Activated gamma-delta T cell (primary cell): ENCODE data around the gene WDR7.
"Not testable (repeated sequence)": the region's sequence is repeated elsewhere in the genome, so short reads cannot be mapped to it uniquely, and the experiment has no call there.

Source experiments
- DNase-seq: peaks from one replicate; lab custom pipeline; 2025; lab: John Stamatoyannopoulos, UW

Gene WDR7

GRCh38 chr18:56654280-56654679, 3.1 kb downstream of the WDR7 start:
- DNase-seq: not testable (repeated sequence)

- DNase-seq: no peak
These were observed 7.1 kb downstream of the WDR7 start for GRCh38 chr18:56658261-56658660.

GRCh38 chr18:56659111-56659510, 8.0 kb downstream of the WDR7 start:
- no peak for DNase-seq

- no peak for DNase-seq
These were observed 9.5 kb downstream of the WDR7 start for GRCh38 chr18:56660655-56661054.

- DNase-seq: no peak
These were observed 10.4 kb downstream of the WDR7 start for GRCh38 chr18:56661360-56662062.

GRCh38 chr18:56662063-56662408, 10.9 kb downstream of the WDR7 start:
- no peak for DNase-seq

GRCh38 chr18:56662502-56662901, 11.3 kb downstream of the WDR7 start:
- no peak for DNase-seq

- DNase-seq: no peak
These were observed 11.7 kb downstream of the WDR7 start for GRCh38 chr18:56662902-56663301.

- DNase-seq: no peak
These were observed 21.2 kb downstream of the WDR7 start for GRCh38 chr18:56672391-56672790.

- no peak for DNase-seq
These were observed 21.8 kb downstream of the WDR7 start for GRCh38 chr18:56672981-56673380.

GRCh38 chr18:56676639-56677038, 25.5 kb downstream of the WDR7 start:
- DNase-seq: no peak

GRCh38 chr18:56678836-56679565, 27.8 kb downstream of the WDR7 start:
- DNase-seq: no peak

GRCh38 chr18:56684277-56684676, 33.1 kb downstream of the WDR7 start:
- DNase-seq: no peak

GRCh38 chr18:56691530-56691929, 40.4 kb downstream of the WDR7 start:
- no peak for DNase-seq

GRCh38 chr18:56696966-56697365, 45.8 kb downstream of the WDR7 start:
- no peak for DNase-seq

- DNase-seq: no peak
These were observed 51.8 kb downstream of the WDR7 start for GRCh38 chr18:56702946-56703345.

- DNase-seq: no peak
These were observed 58.3 kb downstream of the WDR7 start for GRCh38 chr18:56709463-56709862.

- no peak for DNase-seq
These were observed 60.7 kb downstream of the WDR7 start for GRCh38 chr18:56711708-56712445.

- no peak for DNase-seq
These were observed 61.6 kb downstream of the WDR7 start for GRCh38 chr18:56712761-56713160.

- DNase-seq: no peak
These were observed 64.0 kb downstream of the WDR7 start for GRCh38 chr18:56715121-56715520.

GRCh38 chr18:56716692-56717146, 65.6 kb downstream of the WDR7 start:
- no peak for DNase-seq

- no peak for DNase-seq
These were observed 69.9 kb downstream of the WDR7 start for GRCh38 chr18:56721031-56721430.

GRCh38 chr18:56721491-56721890, 70.3 kb downstream of the WDR7 start:
- no peak for DNase-seq
